GM19023 (cell line): ENCODE data around the gene AQP2.

Experiments used
- ATAC-seq: cut with Tn5 transposase; IDR thresholded peaks from one replicate; pipeline ENCODE4 v1.9.1; 2021; ENCODE audit warnings: mild to moderate bottlenecking, moderate library complexity; ENCODE audit not compliant: unreplicated experiment

AQP2 gene

GRCh38 chr12:49967777-49968250, 17.3 kb downstream of the AQP2 start:
- ATAC-seq = no peak

- ATAC-seq = no peak
Observed at GRCh38 chr12:49968471-49968870, 17.9 kb downstream of the AQP2 start.

GRCh38 chr12:49969027-49969426, 18.5 kb downstream of the AQP2 start:
- ATAC-seq = no peak

GRCh38 chr12:49969651-49970429, 19.3 kb downstream of the AQP2 start:
- ATAC-seq = no peak

GRCh38 chr12:49970658-49971057, 20.1 kb downstream of the AQP2 start:
- ATAC-seq = no peak

- ATAC-seq = no peak
Observed at GRCh38 chr12:49971141-49971540, 20.6 kb downstream of the AQP2 start.

GRCh38 chr12:49972129-49972528, 21.6 kb downstream of the AQP2 start:
- no peak for ATAC-seq

- no peak for ATAC-seq
Observed at GRCh38 chr12:49972641-49973360, 22.3 kb downstream of the AQP2 start, which contains the start of gene AQP6. TSS of gene AQP6 (plus strand) at chr12:49972947. CDS start at chr12:49973174, 227 bp downstream.

- no peak for ATAC-seq
Observed at GRCh38 chr12:49973361-49973830, 22.9 kb downstream of the AQP2 start.

- ATAC-seq = no peak
Observed at GRCh38 chr12:49974231-49974675, 23.7 kb downstream of the AQP2 start.

GRCh38 chr12:49974677-49975317, 24.3 kb downstream of the AQP2 start:
- ATAC-seq = no peak

- no peak for ATAC-seq
Observed at GRCh38 chr12:49975318-49975761, 24.8 kb downstream of the AQP2 start.

- ATAC-seq = no peak
Observed at GRCh38 chr12:49976557-49976956, 26.0 kb downstream of the AQP2 start.

- no peak for ATAC-seq
Observed at GRCh38 chr12:49978125-49978524, 27.6 kb downstream of the AQP2 start.

- no peak for ATAC-seq
Observed at GRCh38 chr12:49979016-49979586, 28.6 kb downstream of the AQP2 start.

GRCh38 chr12:49979791-49980190, 29.3 kb downstream of the AQP2 start:
- ATAC-seq = no peak

- ATAC-seq = no peak
Observed at GRCh38 chr12:49980501-49981349, 30.2 kb downstream of the AQP2 start.

- ATAC-seq = no peak
Observed at GRCh38 chr12:49982246-49983087, 31.9 kb downstream of the AQP2 start.

GRCh38 chr12:49983892-49984291, 33.4 kb downstream of the AQP2 start:
- ATAC-seq = no peak
